Measurements from ENCODE around the gene SHC4.
"Not testable (repeated sequence)": the region's sequence is repeated elsewhere in the genome, so short reads cannot be mapped to it uniquely, and the experiment has no call there.

Gene SHC4

GRCh38 chr15:48924528-48925393 lies 39.0 kb downstream of the SHC4 start:
- no peak for DNase-seq (ENCODE audit: low read depth in 1 of 2, low spot score in 1 of 2)

DNA sequence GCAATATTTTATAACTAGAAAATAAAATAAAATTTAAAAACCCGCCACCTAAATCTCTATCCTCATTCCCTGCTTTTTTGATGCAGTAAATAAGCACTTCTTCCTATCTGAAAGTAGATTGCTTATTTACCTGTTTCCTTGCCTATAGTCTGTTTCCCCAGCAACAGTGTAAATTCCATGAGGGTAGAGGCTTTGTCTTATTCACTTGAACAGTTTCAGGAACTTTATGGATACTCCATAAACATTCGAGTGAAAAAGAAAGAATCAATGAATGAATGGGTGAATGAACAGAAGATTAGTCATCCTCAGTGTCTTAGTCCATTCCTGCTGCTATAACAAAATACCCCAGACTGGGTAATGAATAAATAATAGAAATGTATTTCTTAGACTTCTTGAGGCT lies 41.7 kb downstream of the SHC4 start:
- DNase-seq (ENCODE audit: low read depth in 1 of 2, low spot score in 1 of 2): no peak

GRCh38 chr15:48916721-48917120 lies 47.0 kb downstream of the SHC4 start:
- DNase-seq (ENCODE audit: low read depth in 1 of 2, low spot score in 1 of 2): no peak

DNA sequence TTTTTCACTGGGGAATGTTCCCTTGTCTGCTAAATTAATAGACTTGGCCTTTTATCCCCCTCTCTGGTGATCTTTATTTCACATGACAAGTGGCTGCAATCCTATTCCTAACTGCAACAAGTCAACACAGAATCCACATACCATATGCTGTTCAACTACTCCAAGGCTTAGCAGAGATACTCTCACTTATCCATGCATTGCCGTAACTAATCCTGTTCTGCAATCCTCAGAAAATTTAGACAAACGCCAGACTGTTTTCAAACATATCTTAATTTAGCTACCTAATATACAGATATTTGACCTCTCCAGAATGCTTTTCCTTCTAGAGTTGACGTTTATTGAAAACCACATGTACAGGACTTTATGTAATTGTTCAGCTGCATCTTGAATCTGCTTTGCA lies 47.9 kb downstream of the SHC4 start:
- no peak for DNase-seq (ENCODE audit: low read depth in 1 of 2, low spot score in 1 of 2)

DNA sequence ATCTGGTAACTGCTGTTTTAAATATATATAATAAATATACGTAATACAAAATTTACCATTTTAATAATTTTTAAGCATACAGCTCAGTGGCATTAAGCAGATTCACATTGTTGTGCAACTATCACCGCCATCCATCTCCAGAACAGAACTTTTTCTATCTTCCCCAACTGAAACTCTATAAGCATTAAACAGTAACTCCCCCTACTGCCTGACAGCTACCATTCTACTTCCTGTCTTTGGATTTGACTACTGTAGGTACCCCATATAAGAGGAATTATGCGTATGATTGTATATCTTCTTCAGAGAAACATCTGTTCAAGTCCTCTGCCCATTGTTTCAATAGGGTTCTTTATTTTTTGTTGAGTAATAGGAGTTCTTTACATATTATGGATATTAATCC lies 49.0 kb downstream of the SHC4 start:
- no peak for DNase-seq (ENCODE audit: low read depth in 1 of 2, low spot score in 1 of 2)

DNA sequence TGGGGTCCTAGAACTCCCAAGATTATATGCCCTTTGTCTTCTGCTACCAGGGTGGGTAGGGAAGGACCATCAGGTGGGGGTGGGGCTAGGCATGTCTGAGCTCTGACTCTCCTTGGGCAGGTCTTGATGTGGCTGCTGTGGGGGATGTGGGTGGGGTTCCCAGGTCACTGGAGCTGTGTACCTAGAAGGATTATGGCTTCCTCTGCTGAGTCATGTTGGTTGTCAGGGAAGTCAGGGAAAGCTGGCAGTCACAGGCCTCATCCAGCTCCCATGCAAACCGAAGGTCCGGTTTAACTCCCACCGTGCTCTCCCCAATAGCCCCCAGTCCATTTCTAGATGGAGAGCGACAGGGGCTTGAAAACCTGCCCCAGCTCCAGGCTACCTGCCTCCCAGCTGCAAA lies 50.6 kb downstream of the SHC4 start:
- no peak for DNase-seq (ENCODE audit: low read depth in 1 of 2, low spot score in 1 of 2)

GRCh38 chr15:48910554-48910953 lies 53.2 kb downstream of the SHC4 start:
- DNase-seq (ENCODE audit: low read depth in 1 of 2, low spot score in 1 of 2): not testable (repeated sequence)

DNA sequence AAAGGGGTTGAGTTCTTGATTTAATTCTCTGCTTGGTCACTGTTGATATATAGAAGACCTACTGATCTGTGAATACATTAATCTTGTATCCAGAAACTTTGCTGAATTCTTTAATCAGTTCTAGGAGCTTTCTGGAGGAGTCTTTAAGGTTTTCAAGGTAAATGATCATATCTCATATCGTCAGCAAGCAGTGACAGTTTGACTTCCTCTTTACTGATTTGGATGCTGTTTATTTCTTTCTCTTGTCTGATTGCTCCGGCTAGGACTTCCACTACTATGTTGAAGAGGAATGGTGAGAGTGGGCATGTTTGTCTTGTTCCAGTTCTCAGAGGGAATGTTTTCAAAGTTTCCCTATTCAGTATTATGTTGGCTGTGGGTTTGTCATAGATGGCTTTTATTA lies 54.4 kb downstream of the SHC4 start:
- not testable (repeated sequence) for DNase-seq (ENCODE audit: low read depth in 1 of 2, low spot score in 1 of 2)

GRCh38 chr15:48905847-48906246 lies 57.9 kb downstream of the SHC4 start:
- DNase-seq (ENCODE audit: low read depth in 1 of 2, low spot score in 1 of 2): no peak

DNA sequence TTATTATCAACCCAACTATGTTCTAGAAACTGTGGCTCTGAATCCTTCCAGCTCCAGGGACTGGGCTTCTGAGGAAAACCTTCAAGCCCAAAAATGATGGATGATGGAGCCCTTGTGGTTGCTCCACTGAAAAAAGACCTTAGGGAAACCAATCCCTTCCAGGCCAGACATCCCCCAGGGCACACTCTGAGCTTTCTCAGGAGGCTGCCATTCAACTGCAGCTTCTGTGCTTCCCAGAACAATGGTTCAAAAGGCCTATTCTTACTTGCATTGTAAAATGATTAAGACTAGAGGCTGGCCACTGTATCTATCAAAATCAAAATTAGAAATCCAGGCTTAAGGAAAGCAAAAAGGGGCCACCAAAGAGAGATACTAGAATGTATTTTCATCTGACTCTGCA lies 58.5 kb downstream of the SHC4 start:
- no peak for DNase-seq (ENCODE audit: low read depth in 1 of 2, low spot score in 1 of 2)

GRCh38 chr15:48904758-48905157 lies 59.0 kb downstream of the SHC4 start:
- DNase-seq (ENCODE audit: low read depth in 1 of 2, low spot score in 1 of 2): no peak

- DNase-seq (ENCODE audit: low read depth in 1 of 2, low spot score in 1 of 2): no peak
Observed at GRCh38 chr15:48899793-48900192, 63.9 kb downstream of the SHC4 start.

- DNase-seq (ENCODE audit: low read depth in 1 of 2, low spot score in 1 of 2): no peak
Observed at GRCh38 chr15:48898446-48898845, 65.3 kb downstream of the SHC4 start.

DNA sequence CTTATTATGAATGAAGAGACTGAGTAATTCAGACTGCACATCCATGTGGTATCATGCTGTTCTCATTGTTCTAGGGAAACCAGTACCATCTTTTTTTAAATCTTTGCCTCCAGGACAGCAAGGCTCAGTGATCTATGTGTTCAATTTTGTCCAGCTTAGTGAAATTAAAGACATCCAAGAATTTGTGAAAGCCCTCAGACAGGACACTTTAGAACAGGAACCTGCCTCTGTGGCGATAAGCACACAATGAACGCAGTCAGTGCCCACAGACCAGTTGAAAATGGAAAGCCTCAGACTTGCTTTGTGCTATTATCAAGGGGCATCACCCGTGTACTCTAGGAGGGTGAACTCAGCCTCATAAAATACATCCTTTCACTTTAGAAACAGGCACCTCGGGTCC lies 65.7 kb downstream of the SHC4 start:
- no peak for DNase-seq (ENCODE audit: low read depth in 1 of 2, low spot score in 1 of 2)

DNA sequence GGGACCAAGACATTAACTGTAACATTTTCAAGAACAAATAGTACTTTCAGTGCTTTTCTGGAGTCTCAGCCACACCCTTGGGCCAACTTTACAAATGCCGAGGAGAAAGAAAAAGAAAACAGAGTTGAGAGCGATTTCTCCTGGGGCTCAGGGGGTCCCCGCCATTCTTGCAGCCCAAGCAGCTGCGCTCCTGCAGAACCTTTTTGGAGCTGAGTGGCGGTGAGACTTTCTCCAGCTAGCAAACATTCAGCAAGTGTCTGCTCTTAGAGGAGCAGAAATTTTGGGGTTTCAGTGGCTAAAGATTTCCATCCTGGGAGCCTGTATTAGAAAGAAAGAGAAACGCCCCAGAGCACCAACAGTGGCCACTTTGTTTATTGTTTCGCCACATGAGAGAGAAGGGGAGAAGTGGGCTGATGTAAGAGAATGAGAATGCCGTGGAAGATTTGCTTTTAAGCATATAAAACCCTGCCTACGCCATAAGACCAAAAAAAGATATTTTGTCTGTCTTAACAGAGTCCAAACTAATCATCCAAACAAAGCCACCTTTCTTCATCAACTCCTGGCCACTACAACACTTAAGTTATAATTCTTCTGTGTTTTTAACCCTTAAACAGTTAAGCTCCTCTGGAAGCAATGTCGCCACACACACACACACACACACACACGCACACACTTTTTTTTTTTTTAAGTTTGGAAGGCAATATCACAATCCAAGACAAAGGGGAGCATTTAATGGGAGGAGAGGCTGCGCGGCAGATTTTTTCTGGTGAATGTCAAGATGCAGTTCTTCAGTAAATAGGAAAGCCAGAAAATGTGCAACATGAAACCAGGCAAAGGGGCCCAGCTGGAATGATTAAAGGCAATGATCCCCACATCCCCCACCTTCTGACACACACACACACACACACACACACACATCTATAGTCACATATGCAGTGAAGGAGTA lies 66.6 kb downstream of the SHC4 start:
- no peak for DNase-seq (ENCODE audit: low read depth in 1 of 2, low spot score in 1 of 2)

DNA sequence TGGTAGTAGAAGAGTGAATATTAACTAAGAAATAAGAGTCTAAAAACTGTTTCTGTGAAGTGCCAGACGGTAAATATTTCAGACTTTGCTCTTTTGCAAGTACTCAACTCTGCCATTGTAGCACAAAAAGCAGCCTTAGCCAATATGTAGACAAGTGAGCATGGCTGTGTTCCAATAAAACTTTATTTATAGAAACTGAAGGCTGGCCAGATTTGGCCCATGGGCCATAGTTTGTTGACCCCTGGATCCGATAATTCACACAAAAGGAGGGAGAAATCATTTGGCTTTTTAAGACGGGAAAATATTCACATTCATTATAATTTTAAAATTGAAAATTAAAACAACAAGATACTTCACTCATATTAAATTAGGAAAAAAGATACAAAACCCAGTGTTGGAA lies 70.4 kb downstream of the SHC4 start:
- no peak for DNase-seq (ENCODE audit: low read depth in 1 of 2, low spot score in 1 of 2)

DNA sequence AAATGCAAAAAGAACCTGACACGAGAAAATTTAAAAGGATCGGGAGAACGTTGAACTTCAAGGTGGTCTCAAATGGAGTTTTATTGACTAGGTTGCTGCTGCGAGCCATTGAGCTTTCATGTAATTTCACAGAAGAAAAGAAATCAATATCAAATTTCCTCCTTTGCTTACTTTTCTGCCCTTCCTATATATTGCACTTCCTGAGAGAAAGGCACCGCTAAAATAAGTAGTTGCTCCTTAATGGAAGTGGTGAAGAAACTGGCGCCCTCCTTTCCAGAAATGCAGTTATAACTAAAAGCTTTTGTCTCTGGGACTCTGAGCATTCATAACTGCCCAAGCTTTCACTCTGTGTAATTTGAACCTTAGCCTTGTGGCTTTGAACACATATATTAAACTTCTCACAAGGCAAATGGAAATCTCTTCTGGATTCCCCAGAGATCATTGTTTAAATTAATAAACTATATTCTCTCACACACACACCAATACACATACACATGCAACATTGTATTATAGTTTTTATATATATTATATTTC lies 72.4 kb downstream of the SHC4 start:
- DNase-seq (ENCODE audit: low read depth in 1 of 2, low spot score in 1 of 2): no peak

- no peak for DNase-seq (ENCODE audit: low read depth in 1 of 2, low spot score in 1 of 2)
Observed at GRCh38 chr15:48890375-48890972, 73.2 kb downstream of the SHC4 start.

DNA sequence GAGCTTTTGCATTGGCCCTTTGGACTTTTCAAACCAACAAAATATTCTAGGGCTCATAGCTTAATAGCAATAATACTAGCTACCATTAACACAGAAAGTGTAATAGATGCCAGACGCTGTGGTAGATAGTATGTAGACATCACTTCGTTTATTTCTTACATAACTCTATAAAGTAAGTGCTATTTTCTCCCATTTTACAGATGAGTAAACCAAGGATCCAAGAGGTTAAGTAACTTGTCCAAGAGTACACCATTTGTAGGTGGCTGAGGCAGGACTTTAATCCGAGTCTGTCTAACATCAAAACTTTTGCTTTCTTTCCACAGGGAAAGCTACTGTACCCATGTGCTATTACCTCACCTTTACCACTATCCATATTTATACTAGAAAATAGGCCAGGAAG lies 73.8 kb downstream of the SHC4 start:
- DNase-seq (ENCODE audit: low read depth in 1 of 2, low spot score in 1 of 2): no peak

DNA sequence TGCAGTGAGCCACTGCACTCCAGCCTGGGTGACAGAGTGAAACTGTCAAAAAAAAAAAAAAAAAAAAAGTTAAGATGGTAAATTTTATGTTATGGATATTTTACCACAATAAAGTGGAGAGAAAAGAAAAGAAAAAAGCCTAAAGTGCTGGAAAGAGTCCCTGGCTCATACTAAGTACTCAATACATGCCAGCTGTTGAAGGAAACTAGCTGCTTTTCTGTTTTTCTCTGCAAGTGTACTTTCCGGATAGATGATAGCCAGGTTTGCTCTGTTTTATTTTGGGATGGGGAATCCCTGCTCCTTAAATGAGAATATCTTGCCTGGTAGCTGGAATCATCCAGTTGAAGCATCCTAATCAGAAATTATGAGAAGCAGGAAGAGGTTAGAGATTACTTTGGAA lies 74.9 kb downstream of the SHC4 start:
- DNase-seq (ENCODE audit: low read depth in 1 of 2, low spot score in 1 of 2): no peak

DNA sequence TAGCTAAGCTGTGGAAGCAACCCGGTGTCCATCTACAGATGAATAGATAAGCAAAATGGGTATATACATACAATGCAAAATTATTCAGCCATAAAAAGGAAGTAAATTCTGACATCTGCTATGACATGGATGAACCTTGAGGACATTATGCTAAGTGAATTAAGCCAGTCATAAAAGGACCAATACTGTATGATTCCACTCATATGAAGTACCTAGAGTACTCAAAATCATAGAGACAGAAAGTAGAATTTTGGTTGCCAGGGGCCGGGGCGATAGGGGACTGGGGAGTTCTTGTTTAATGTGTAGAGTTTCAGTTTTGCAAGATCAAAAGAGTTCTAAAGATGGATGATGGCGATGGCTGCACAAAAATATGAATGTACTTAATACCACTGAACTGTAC lies 75.5 kb downstream of the SHC4 start:
- DNase-seq (ENCODE audit: low read depth in 1 of 2, low spot score in 1 of 2): no peak

GRCh38 chr15:48887144-48887543 lies 76.6 kb downstream of the SHC4 start:
- no peak for DNase-seq (ENCODE audit: low read depth in 1 of 2, low spot score in 1 of 2)
